RCC 7860 (cell line): ENCODE data around the gene ZC3H18.

Experiments used
- DNase-seq: peaks from one replicate; pipeline ENCODE4 v3.0.0-alpha.2; 2015; ENCODE audit warnings: low spot score
- FAIRE-seq: peaks from 2 replicates; lab custom pipeline; 2012; peaks lifted over from hg19 to GRCh38; lab: Jason Lieb, UNC

ZC3H18 gene

DNA sequence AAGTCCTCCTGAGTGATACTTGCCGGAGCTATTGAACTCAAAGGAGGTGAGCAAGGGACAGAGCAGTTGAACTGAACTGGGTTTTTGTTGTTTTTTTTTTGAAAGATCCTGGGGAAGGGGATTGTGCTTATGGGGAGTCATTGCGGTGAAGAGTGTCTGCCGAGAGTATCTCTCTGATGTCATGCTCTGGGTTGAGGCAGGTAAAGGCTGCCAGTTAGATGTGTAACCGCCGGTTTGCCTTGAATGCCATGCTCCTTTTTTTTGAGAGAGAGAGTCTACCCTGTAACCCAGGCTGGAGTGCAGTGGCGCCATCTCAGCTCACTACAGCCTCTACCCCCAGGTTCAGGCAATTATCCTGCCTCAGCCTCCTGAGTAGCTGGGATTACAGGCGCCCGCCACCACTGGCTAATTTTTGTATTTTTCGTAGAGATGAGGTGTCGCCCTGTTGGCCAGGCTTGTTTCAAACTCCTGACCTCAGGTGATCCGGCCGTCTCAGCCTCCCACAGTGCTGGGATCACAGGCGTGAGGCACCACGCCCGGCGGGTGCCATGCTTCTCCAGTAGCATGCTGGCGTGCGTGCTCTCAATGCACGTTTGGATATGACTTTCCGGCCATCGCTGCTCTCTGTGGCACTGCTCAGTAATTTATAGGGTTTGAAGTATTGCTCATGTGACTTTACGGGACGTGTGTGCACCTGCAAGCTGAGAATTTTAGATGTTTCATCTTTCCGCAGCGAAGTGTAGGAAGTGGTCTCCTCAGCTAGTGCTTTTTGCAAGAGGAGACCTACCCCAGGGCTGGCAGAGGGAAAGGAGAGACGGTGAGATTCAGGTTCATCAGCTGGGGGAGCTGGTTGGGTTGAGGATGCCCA lies 8.5 kb downstream of the ZC3H18 start:
- no peak for DNase-seq
- FAIRE-seq: no peak

DNA sequence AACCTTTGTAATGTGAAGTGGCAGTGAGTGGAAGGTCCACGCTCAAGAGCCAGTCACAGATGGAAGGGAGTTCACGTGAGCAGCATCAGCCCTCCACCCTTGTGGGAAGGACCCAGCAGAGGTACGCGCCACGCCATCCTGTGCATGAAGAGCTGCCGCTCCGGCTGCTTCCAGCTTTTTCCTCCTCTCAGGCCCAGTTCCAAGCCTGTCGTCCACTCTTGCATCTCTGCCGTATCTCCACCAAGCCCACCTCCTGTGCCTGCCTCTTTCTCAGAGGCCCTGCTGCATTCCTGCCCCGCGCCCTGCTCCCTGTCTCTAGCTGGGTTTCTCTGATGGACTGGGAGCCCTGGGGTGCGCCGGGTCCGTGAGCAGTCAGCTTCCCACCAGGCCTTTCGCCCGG lies 10.2 kb downstream of the ZC3H18 start:
- DNase-seq (no peak), FAIRE-seq (no peak)

DNA sequence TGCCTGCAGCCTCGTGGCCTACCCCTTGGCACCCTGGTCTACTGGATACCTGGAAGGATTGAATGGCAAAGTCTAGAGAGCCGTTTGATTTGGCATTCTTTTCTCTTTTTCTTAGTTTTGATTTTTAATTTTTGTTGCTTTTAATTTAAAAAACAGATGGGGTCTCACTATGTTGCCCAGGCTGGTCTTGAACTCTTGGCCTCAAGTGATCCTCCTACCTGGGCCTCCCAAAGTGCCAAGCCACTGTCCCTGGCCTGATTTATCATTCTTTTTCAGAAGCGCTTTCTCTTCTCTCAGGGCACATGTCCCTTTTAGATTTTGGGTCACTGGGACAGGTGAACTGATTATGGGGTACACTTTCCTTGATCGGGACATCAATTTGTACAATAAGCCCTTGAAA lies 10.8 kb downstream of the ZC3H18 start:
- DNase-seq (no peak), FAIRE-seq (no peak)

DNA sequence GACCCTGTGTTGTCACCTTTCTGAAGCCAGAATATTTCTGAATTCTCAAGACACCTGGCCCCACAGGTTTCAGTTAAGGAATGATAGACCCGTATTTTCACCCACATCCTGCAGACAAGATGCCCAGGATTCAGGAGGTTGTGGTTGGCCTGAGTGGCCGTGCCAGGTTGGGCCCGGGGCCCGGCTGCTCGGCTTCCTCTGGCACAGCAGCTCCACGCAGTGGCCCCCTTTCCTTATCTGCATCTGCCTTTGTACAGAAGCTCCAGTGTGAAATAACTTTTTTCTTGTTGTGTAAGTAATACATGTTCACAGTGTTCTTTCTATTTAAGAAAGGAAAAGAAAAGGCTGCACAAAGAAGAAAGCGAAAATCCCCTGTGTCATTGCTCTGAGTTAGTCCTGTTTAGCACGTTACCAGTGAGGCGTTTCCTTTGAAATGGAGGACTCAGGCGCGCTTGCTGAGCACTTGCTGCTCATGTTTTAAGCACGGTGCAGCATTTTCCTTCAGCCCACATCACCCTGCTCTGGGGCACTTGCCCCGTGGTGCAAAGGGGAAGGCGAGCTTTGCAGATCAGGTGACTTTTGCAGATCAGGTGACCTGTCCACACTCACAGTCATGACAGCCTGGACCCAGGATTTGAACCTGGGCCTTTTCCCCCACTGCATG lies 12.8 kb downstream of the ZC3H18 start:
- no peak for FAIRE-seq
- no peak for DNase-seq

DNA sequence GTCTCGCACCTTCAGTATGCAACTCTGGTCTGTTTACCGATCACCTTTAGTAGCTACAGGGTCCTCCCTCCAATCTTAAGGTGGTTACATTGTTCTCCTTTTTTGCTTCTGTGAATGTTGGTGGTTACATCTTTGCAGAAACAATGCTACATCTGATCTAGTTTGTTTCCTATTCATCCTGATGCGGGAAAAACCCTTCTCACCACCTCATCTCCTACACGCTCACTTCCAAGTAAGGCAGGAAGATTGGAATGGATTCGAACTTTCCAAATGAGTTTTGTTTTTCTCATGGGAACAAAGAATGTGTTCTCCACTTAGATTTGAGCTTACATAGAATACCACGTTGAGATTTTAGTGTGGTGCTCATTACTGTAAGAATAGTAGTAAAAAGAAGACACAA lies 14.5 kb downstream of the ZC3H18 start:
- FAIRE-seq (no peak), DNase-seq (no peak)

DNA sequence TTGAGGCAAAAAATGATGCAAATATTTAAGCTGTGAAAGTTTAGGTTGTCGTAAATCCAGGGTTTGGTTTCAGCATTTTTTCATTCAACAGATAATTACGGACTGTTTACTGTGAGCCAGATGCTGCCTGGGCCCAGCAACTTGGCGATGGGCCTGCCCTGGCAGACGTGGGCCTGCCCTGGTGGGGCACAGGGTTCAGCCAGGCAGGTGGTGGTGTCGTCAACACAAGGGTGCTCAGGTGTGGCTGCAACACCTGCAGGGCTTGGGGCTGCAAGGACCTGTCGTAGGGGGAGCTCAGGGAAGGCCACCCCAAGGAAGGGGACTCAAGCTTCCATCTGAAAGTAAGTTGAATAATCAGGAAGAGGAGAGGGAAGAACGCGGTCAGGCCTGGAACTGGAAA lies 15.1 kb downstream of the ZC3H18 start:
- no peak for DNase-seq

DNA sequence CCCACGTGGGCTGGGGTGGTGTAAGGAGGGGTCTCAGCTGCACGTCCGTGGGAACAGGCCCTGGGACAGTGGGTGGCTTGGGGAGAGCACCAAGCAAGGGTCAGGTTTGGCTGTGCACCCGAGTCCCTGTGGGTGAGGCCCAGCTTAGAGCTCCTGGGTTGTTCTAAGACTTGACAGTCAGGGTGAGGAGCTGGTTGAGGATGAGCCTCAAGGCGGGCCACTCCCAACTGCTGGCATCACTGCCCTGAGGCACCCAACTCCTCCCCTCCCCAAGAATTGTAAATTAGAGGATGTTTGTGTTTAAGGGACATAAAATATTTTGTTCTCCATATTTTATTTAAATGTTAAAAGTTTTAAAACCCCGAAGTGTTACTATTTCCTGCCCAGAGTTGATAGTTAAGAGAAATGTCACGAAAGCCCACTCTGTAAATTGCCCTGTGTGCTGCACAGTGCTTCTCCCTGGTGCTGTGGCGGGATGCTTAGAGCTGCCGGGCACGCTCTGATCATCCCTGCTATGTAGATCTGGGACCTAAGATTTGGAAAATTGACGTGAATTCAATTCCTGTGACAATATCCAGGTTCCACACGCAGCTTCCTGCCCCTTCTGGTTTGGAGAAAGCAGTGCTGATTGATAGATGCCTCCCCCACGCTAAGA lies 15.9 kb downstream of the ZC3H18 start:
- no peak for FAIRE-seq
- DNase-seq: no peak

More for the DNA sequence above, 15.1 kb downstream of the ZC3H18 start:
- no peak for FAIRE-seq

DNA sequence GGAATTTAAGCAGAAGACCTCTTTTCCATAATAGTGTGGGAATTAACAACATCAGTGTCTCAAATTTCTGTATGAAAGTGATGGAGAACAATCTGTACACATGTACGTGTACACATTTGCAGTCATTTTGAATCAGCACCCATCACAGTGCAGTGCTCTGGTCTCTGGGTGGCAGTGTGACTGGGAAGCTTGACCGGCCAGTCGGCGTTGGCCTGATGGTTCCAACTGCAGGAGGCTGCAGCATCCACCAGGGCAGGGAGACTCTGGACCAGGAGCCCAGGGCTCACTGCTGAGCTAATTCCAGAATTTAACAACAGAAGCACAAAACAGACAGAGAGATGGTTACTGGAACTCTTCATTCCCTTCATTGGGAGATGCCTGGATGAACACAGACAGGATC lies 17.9 kb downstream of the ZC3H18 start:
- DNase-seq (no peak), FAIRE-seq (no peak)

DNA sequence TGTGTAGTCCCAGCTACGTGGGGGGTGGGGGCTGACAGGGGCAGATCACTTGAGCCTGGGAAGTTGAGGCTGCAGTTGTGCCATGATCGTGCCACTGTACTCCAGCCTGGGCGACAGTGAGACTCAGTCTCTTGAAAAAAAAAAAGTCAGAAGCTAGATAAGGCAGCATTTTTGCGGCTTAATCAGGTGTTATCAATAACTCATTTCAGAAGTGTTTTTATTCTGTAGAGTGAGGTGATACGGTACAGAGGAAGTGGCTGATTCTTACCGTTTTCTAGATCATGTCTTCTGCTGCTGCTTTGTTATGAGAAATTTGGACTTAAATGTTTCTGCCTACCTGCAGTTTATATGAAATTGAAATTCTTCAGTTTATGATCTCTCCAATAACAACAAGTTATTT lies 18.6 kb downstream of the ZC3H18 start:
- no peak for FAIRE-seq
- DNase-seq: no peak

DNA sequence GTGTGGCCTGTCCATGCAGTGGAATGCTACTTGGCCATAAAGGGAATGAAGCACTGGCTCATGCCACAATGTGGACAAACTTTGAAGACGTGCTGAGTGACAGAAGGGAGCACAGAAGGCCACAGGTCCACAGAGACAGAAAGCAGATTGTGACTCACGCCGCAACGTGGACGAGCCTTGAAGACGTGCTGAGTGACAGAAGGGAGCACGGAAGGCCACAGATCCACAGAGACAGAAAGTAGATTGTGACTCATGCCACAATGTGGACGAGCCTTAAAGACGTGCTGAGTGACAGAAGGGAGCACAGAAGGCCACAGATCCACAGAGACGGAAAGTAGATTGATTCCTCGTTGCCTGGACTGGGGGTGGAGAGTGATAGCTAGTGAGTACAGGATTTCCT lies 19.2 kb downstream of the ZC3H18 start:
- DNase-seq: no peak
- FAIRE-seq: no peak

DNA sequence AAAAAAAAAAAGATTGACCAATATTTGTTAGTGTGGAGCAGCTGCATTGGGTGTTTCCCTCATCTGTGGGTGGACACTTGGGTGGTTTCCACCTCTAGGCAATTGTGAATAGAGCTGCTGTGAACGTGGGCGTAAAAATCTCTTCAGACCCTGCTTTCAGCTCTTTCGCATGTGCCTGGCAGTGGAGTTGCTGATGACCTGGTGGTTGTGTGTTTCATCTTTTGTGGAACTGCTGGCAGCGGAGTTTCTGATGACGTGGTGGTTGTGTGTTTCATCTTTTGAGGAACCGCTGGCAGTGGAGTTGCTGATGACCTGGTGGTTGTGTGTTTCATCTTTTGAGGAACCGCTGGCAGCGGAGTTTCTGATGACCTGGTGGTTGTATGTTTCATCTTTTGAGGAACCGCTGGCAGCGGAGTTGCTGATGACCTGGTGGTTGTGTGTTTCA lies 21.4 kb downstream of the ZC3H18 start:
- no peak for FAIRE-seq
- no peak for DNase-seq

DNA sequence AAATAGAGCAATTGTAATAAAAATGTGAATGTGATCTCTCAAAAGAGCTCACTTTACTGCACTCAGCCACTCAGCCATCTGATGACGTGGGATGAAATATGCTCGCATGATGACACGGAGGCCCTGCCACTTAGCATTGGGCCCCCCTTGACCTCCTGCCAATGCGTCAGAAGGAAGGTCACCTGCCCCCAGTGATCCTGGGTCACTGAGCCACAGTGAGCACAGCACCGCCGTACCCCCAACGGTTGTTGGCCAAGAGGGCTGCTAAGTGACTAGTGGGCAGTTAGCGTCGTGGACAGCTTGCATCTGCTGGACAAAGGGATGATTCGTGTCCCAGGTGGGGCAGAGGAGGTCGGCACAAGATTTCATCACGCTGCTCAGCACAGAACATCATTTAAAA lies 22.9 kb downstream of the ZC3H18 start:
- DNase-seq (no peak), FAIRE-seq (no peak)

DNA sequence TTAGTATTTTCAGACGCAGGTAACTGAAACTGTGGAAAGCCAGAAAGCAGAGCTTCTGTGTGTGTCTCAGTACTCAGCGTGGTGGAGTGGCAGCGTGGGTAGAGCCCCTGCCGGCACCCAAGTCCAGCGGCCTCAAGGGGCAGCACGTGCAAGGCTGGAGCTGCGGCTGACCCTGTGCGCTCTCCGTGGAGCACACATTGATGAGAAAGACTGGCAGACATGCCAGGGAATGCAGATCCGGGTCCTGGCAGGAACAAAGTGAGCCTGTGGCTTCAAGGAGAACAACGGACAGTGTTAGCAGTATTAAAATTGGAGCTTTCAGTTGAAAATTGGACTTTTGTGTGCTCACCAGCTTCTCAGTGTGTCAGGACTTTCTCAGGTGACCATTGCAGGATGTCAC lies 23.3 kb downstream of the ZC3H18 start:
- no peak for FAIRE-seq
- DNase-seq: no peak

DNA sequence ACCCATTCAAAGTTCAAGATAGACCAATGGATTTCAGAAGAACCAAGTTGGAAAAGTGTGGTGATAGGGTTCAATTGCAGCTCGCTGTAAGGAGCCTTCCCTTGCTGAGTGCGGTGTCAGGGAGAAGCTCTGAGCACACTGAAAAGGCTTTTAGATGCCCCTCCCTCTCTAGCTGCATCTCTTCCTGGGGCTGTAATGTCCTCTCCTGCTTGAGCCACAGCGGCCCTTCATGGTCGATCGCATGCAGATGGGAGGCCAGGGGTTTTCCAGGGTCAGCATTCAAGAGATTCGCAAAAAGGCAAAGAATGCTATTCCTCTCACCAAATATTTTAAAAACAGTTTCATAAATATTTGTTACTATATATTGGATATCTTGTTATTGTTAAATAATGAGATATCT lies 23.7 kb downstream of the ZC3H18 start:
- DNase-seq (no peak), FAIRE-seq (no peak)

DNA sequence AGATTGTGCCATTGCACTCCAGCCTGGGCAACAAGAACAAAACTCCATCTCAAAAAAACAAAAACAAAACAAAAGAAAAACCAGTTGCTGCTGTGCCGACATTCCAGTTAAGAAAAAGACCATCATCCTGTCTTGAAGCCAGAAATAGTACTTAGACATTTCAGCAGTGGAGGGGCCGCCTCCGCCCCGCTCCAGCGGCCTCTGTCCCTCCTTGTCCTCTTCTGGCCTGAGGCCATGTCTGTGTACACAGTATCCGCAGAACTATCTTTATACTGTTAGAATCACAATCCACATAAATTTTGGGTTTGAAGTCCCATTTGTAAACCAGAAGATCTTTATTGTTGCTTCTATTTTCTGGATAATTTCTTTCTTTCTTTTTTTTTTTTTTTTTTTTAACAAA lies 24.9 kb downstream of the ZC3H18 start:
- no peak for FAIRE-seq
- DNase-seq: no peak

DNA sequence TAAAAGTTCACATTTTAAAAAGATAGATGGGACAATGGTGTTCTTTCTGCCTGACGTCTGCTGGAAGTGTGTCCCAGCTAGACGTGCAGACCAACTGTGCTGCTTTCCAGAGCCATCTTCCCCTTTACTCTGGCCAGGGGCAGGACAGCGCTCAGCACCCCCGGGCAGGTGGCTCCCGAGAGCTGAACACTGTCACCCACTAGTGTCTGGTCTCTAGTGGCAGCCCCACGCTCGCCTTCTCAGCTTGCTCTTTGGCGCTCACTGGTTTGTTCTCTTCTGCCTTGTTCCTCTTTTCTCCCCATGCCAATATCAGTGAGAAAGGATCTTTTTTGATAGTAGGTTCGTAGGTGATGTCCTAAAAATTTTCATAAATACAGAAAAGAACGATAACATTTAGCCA lies 25.7 kb downstream of the ZC3H18 start:
- DNase-seq (no peak), FAIRE-seq (no peak)

DNA sequence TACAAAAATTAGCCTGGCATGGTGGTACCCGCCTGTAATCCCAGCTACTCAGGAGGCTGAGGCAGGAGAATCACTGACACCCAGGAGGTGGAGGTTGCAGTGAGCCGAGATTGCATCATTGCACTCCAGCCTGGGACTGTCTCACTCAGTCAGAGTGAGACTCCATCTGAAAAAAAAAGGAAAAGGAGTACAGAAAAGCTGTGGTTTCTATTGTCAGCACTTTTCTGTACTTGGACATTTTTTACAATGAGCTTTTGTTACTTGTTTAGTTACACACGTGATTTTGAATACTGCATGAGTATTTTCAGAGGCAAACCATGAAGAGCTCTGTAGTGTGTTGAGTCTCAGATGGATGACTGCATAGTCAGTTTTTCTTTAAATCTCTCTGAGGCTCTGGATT lies 26.3 kb downstream of the ZC3H18 start:
- FAIRE-seq (no peak), DNase-seq (no peak)

DNA sequence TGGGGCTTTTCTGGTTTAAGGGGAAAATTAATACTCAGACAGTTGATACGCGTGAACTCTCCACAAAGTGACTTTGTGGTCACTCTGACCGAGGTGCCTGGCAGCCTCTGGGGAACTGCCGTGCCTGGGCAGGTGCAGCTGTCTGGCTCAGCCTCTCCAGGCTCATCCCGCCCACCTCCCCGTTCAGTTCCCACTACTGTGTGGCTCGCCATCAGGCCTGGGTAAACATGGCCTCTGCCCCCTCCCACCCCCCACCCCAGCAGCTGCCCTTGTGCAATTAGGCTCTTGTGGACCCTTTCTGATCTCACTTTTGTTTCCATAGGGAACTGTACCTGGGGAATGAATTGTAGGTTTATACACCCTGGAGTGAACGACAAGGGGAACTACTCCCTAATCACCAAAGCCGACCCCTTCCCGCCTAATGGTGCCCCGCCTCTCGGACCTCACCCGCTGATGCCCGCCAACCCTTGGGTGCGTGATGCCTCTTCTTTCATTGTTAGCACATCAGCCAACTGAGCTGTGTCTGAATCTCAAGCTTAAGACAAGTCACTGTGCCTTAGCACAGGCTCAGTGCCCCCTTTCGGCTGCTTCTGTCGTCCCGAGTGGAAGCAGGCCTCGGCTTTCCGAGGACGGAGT lies 27.8 kb downstream of the ZC3H18 start:
- DNase-seq: no peak
- FAIRE-seq: no peak

DNA sequence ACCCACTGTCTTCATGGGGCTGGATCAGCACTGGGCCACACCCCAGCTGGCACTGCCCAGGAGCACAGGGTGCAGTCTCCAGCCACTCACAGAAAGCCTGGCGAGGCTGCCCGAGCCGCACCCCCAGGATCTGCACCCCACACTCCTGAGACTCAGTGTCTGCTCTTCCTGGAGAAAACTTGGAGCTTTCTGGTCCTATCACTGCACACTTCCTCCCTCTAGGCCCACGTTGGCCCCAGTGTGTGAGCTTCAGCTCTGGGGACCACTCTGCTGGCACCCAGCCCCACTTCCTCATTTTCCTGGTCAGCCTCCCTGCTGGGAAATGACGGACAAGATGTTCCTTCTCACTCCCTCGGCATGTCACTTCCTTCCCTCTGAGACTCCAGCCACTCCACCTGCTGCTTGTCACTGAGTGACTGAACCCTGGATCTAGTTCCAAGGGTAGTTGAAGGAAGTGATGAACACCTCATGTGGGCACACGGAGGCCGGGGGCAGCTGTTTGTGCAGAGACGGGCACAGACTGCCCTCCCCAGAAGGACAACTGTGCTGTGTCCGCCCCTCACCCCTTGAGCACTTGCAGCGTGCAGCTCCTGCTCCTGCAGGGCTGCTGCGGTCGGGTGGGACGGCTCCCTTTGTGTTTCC lies 29.0 kb downstream of the ZC3H18 start:
- DNase-seq (no peak), FAIRE-seq (no peak)

DNA sequence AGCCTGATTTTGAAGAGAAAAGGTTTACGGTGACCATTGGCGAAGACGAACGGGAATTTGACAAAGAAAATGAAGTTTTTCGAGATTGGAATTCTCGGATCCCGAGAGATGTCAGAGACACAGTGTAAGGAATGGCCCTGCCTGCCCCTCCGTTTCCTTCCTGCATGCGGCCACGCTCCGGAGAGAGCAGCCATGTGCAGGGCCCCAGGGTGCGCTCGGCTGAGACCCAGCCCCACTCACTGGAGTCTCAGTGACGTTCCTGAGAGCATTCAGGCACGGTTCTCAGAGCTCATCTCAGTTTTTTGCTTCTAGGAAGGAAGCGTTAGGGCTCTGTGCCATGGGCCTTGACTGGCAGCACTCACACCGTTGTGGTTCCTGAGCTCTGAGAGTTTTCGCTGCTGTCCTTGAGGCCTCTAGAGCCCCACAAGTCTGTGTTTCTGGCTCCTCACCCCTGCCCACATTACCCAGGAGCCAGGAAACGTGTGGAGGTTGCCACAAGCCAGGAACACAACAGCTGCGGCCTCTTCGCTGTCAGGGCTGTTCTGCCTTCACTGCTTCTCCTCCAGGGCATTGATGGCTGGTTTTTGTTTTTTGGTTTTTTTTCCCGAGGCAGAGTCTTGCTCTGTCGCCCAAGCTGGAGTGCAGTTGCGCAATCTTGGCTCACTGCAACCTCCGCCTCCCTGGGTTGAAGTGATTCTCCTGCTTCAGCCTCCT lies 29.8 kb downstream of the ZC3H18 start:
- DNase-seq (no peak), FAIRE-seq (no peak)
